Thyroid gland (tissue), 4 donors: ENCODE measurements around the gene FGF18. TPM values are rescaled to one million over a fixed set of nuclear protein-coding genes. Genes with fewer than 3 reads are reported as not detected.
"Not testable (repeated sequence)": the region's sequence is repeated elsewhere in the genome, so short reads cannot be mapped to it uniquely, and the experiment has no call there.

Experiments
- DNase-seq, 2 donors: peaks; one replicate each; pipeline ENCODE4 v3.0.0-alpha.2; 2019
- H3K27ac ChIP-seq, 3 donors: fragments of 200-600 bp; sonication (generic); 1 replicate in 2 of 3; 2 replicates in 1 of 3; pipeline ENCODE4 v1.5.1; 2016 to 2019; ENCODE audit warnings: mild to moderate bottlenecking in 1 of 3, moderate library complexity in 1 of 3
- H3K27me3 ChIP-seq: fragments of 200-600 bp; sonication (generic); one replicate; pipeline ENCODE4 v1.5.1; 2019
- H3K36me3 ChIP-seq, 2 donors: fragments of 200-600 bp; sonication (generic); one replicate each; pipeline ENCODE4 v1.5.1; 2016 to 2019
- H3K4me1 ChIP-seq, 2 donors: fragments of 200-600 bp; sonication (generic); one replicate each; pipeline ENCODE4 v1.5.1; 2017 to 2019
- H3K4me3 ChIP-seq, 3 donors: fragments of 200-600 bp; sonication (generic); replicated peaks in 1 of 3; 1 replicate in 2 of 3; 2 replicates in 1 of 3; pipeline ENCODE4 v1.5.1; 2016; ENCODE audit warnings: mild to moderate bottlenecking in 1 of 3
- H3K9me3 ChIP-seq: fragments of 200-600 bp; sonication (generic); one replicate; pipeline ENCODE4 v1.5.1; 2017
- CTCF ChIP-seq, 6 experiments: fragments of 200-600 bp in 3 of 6; fragments of 450-650 bp in 3 of 6; sonication (generic) in 3 of 6; IDR thresholded peaks; one replicate each; pipeline ENCODE4 v1.5.1; 2016 to 2019; ENCODE audit warnings: antibody characterized with exemption in 6 of 6, mild to moderate bottlenecking in 2 of 6, inconsistent platforms in 1 of 6, moderate library complexity in 1 of 6
- POLR2A ChIP-seq, 2 donors: fragments of 450-650 bp; IDR thresholded peaks; one replicate each; pipeline ENCODE4 v1.6.1; 2017; ENCODE audit warnings: antibody characterized with exemption in 2 of 2, mild to moderate bottlenecking in 2 of 2, moderate library complexity in 1 of 2
- WGBS, 2 donors: methylation state at CpG; one replicate each; pipeline ENCODE4 v1.1.5; 2017; 5-methylcytosine and 5-hydroxymethylcytosine counted together
- intact Hi-C: fragments of 100-400 bp; cut with DNase I; formaldehyde crosslinking; loops from one replicate; pipeline ENCODE4 v1.15.1; 2023
- total RNA-seq, 4 donors: library from RNA; depleted of rRNA; stranded (reverse); fragments of >200 nt; gene quantifications; one replicate each; pipeline ENCODE4 v1.2.3, GENCODE V29; 2016

The FGF18 gene
- total RNA-seq, 4 donors from 2014 or later: 0.67 to 1.4 (median 1.0) TPM; not detected in 1

- intact Hi-C loops: no loop called here
- no peak for TF ChIP-seq CTCF (IDR thresholded peaks at IDR 0.05)
- TF ChIP-seq POLR2A (IDR thresholded peaks at IDR 0.05): no peak
- DNase-seq: no peak
- Histone ChIP-seq H3K9me3 (no peaks in the 10 kb centered on the region), H3K36me3 (peaks cover 60 to 85% of the 10 kb centered on the region in 2 donors), H3K27me3 (no peaks in the 10 kb centered on the region), H3K4me3 (no peak overlapping the region), H3K4me1 (no peaks in the 10 kb centered on the region), H3K27ac (no peak overlapping the region)
- WGBS, 2 donors: 90 to 95% methylated on average over 2 of the region's 2 CpGs
Observed at GRCh38 chr5:171397190-171397589, 22.3 kb upstream of the FGF18 start.

- WGBS, 2 donors: 96 to 97% methylated on average over 4 of the region's 4 CpGs
- intact Hi-C loops: no loop called here
- Histone ChIP-seq H3K27ac (no peak overlapping the region), H3K9me3 (no peaks in the 10 kb centered on the region), H3K4me1 (no peaks in the 10 kb centered on the region), H3K4me3 (no peak overlapping the region), H3K27me3 (no peaks in the 10 kb centered on the region), H3K36me3 (peaks cover 59 to 81% of the 10 kb centered on the region in 2 donors)
- no peak for TF ChIP-seq CTCF (IDR thresholded peaks at IDR 0.05)
- TF ChIP-seq POLR2A (IDR thresholded peaks at IDR 0.05): no peak
- no peak for DNase-seq
Observed at GRCh38 chr5:171397599-171397998, 21.8 kb upstream of the FGF18 start.

GRCh38 chr5:171398660-171399059 lies 20.8 kb upstream of the FGF18 start:
- peaks cover 56 to 70% of the 10 kb centered on the region in 2 donors for H3K36me3 ChIP-seq
- DNase-seq, H3K4me1 ChIP-seq, H3K27ac ChIP-seq, H3K9me3 ChIP-seq, H3K27me3 ChIP-seq, H3K4me3 ChIP-seq, intact Hi-C loops: not testable (repeated sequence)
- WGBS, 2 donors: 92 to 96% methylated on average over 9 of the region's 9 CpGs

GRCh38 chr5:171400169-171400568 lies 19.3 kb upstream of the FGF18 start:
- no peaks in the 10 kb centered on the region for H3K4me1 ChIP-seq
- no peaks in the 10 kb centered on the region for H3K9me3 ChIP-seq
- no peak overlapping the region for H3K27ac ChIP-seq
- H3K36me3 ChIP-seq: peaks cover 46 to 65% of the 10 kb centered on the region in 2 donors
- H3K4me3 ChIP-seq: no peak overlapping the region
- no peak for DNase-seq
- no peak for TF ChIP-seq CTCF (IDR thresholded peaks at IDR 0.05)
- no peak for TF ChIP-seq POLR2A (IDR thresholded peaks at IDR 0.05)
- 84 to 85% methylated on average over 7 of the region's 7 CpGs for WGBS, 2 donors
- no peaks in the 10 kb centered on the region for H3K27me3 ChIP-seq
- intact Hi-C loops: no loop called here

- Histone ChIP-seq H3K4me3 (no peak overlapping the region), H3K4me1 (no peaks in the 10 kb centered on the region), H3K9me3 (no peaks in the 10 kb centered on the region), H3K36me3 (peaks cover 44 to 64% of the 10 kb centered on the region in 2 donors), H3K27ac (no peak overlapping the region), H3K27me3 (no peaks in the 10 kb centered on the region)
- no peak for DNase-seq
- 91 to 94% methylated on average over 13 of the region's 13 CpGs for WGBS, 2 donors
- intact Hi-C loops: no loop called here
- TF ChIP-seq CTCF (IDR thresholded peaks at IDR 0.05): no peak
- TF ChIP-seq POLR2A (IDR thresholded peaks at IDR 0.05): no peak
Observed at GRCh38 chr5:171401167-171401947, 18.1 kb upstream of the FGF18 start.

- DNase-seq, H3K4me3 ChIP-seq, H3K27me3 ChIP-seq, H3K4me1 ChIP-seq, H3K27ac ChIP-seq, H3K9me3 ChIP-seq, intact Hi-C loops: not testable (repeated sequence)
- H3K36me3 ChIP-seq: peaks cover 50 to 60% of the 10 kb centered on the region in 2 donors
Observed at GRCh38 chr5:171402751-171403150, 16.7 kb upstream of the FGF18 start.
